B cell (primary cell): ENCODE data around the gene MAP2K5. TPM values are rescaled to one million over a fixed set of nuclear protein-coding genes. Genes with fewer than 3 reads are reported as not detected.

ENCODE experiments used
- ATAC-seq: fragments of 200-7000 bp; cut with Tn5 transposase; one replicate; pipeline ENCODE4 v1.10.0; 2021; ENCODE audit warnings: low read depth, mild to moderate bottlenecking, moderate number of reproducible peaks, moderate library complexity
- CTCF ChIA-PET: fragments of 350-600 bp; sonication (Branson Sonifier 250); formaldehyde crosslinking; loops from one replicate; lab custom pipeline; 2021; ENCODE audit warnings: antibody characterized with exemption, inconsistent platforms; lab: Charles Lee
- POLR2A ChIA-PET: fragments of 350-600 bp; sonication (Branson Sonifier 250); formaldehyde crosslinking; loops from one replicate; lab custom pipeline; 2021; ENCODE audit warnings: antibody characterized with exemption; lab: Charles Lee
- DNase-seq: peaks from one replicate; pipeline ENCODE4 v3.0.0; 2013
- H2AFZ ChIP-seq: 2 replicates; pipeline ENCODE4 v1.6.1; 2012; ENCODE audit warnings: mild to moderate bottlenecking, low read depth, low read length; ENCODE audit not compliant: insufficient read depth, poor library complexity, severe bottlenecking
- H3K27ac ChIP-seq, 2 donors: 1 replicate in 1 of 2; 2 replicates in 1 of 2; pipeline ENCODE4 v1.5.1; 2012 to 2013; ENCODE audit warnings: low read length in 2 of 2, mild to moderate bottlenecking in 2 of 2, moderate library complexity in 1 of 2
- H3K27me3 ChIP-seq, 4 experiments: fragments of 200-600 bp in 1 of 4; sonication (generic) in 1 of 4; replicated peaks in 1 of 4; 1 replicate in 2 of 4; 2 replicates in 2 of 4; pipeline versions ENCODE4 v1.6.1 to v1.7.0; 2013 to 2016; ENCODE audit warnings: low read length in 3 of 4, mild to moderate bottlenecking in 2 of 4, mixed read lengths in 1 of 4, moderate library complexity in 1 of 4; ENCODE audit not compliant: insufficient read depth in 4 of 4, control insufficient read depth in 3 of 4; ENCODE audit errors: control extremely low read depth in 1 of 4
- H3K36me3 ChIP-seq, 2 experiments: replicated peaks in 1 of 2; 1 replicate in 1 of 2; 2 replicates in 1 of 2; pipeline versions ENCODE4 v1.6.1 to v1.7.1; 2013; ENCODE audit warnings: low read length in 1 of 2; ENCODE audit not compliant: insufficient read depth in 2 of 2, control insufficient read depth in 1 of 2; ENCODE audit errors: control extremely low read depth in 1 of 2, extremely low read depth in 1 of 2
- H3K4me1 ChIP-seq, 2 donors: fragments of 200-600 bp in 1 of 2; sonication (generic) in 1 of 2; 1 replicate in 1 of 2; 2 replicates in 1 of 2; pipeline versions ENCODE4 v1.5.1 to v1.6.1; 2013 to 2017; ENCODE audit warnings: low read length in 2 of 2; ENCODE audit not compliant: control insufficient read depth in 2 of 2, insufficient read depth in 2 of 2
- H3K4me2 ChIP-seq: replicated peaks from 2 replicates; pipeline ENCODE3; 2012; ENCODE audit warnings: mild to moderate bottlenecking, low read depth, low read length; ENCODE audit not compliant: poor library complexity, severe bottlenecking
- H3K4me3 ChIP-seq, 5 experiments: fragments of 200-600 bp in 1 of 5; sonication (generic) in 1 of 5; 1 replicate in 3 of 5; 2 replicates in 2 of 5; pipeline versions ENCODE4 v1.5.1 to v1.7.0; 2011 to 2016; ENCODE audit warnings: low read length in 4 of 5, mild to moderate bottlenecking in 4 of 5, low read depth in 2 of 5, control low read depth in 1 of 5, moderate library complexity in 1 of 5; ENCODE audit not compliant: insufficient read depth in 1 of 5; ENCODE audit errors: control extremely low read depth in 1 of 5, extremely low read depth in 1 of 5
- H3K79me2 ChIP-seq: fragments of 200-600 bp; sonication (generic); one replicate; pipeline ENCODE4 v1.6.0; 2016; ENCODE audit warnings: low read length; ENCODE audit not compliant: control insufficient read depth, insufficient read depth
- H3K9ac ChIP-seq: fragments of 200-600 bp; sonication (generic); 2 replicates; pipeline ENCODE4 v1.6.1; 2017; ENCODE audit warnings: mild to moderate bottlenecking, low read length, moderate library complexity
- H3K9me3 ChIP-seq, 3 donors: one replicate each; pipeline versions ENCODE4 v1.6.1 to v1.7.1; 2013; ENCODE audit warnings: low read length in 2 of 3; ENCODE audit not compliant: control insufficient read depth in 2 of 3, insufficient read depth in 1 of 3; ENCODE audit errors: control extremely low read depth in 1 of 3
- H4K20me1 ChIP-seq: 2 replicates; pipeline ENCODE4 v1.6.0; 2012; ENCODE audit warnings: mild to moderate bottlenecking, low read length; ENCODE audit not compliant: insufficient read depth, control insufficient read depth, poor library complexity, severe bottlenecking
- H3K27ac Mint-ChIP-seq: one replicate; pipeline ENCODE4 v1.8.0; 2021; ENCODE audit warnings: mixed read lengths
- H3K27me3 Mint-ChIP-seq: one replicate; pipeline ENCODE4 v1.8.0; 2021; ENCODE audit warnings: mixed read lengths
- H3K4me1 Mint-ChIP-seq: one replicate; pipeline ENCODE4 v1.8.0; 2021; ENCODE audit warnings: mixed read lengths
- H3K4me3 Mint-ChIP-seq: one replicate; pipeline ENCODE4 v1.8.0; 2021; ENCODE audit warnings: mixed read lengths
- H3K9me3 Mint-ChIP-seq: one replicate; pipeline ENCODE4 v1.8.0; 2022; ENCODE audit warnings: mixed read lengths; ENCODE audit not compliant: insufficient read depth
- CTCF ChIP-seq: fragments of 200-600 bp; IDR thresholded peaks from one replicate; pipeline ENCODE4 v1.8.0; 2022; ENCODE audit warnings: antibody characterized with exemption, mild to moderate bottlenecking
- EZH2 ChIP-seq: IDR thresholded peaks from 2 replicates; pipeline ENCODE4 v1.6.1; 2012; ENCODE audit warnings: borderline replicate concordance, low read depth, mild to moderate bottlenecking, moderate library complexity, low read length; ENCODE audit not compliant: insufficient read depth, poor library complexity, severe bottlenecking
- WGBS: methylation state at CpG from one replicate; pipeline ENCODE4 v1.1.5; 2013; ENCODE audit warnings: missing lambda C conversion rate; ENCODE audit not compliant: insufficient coverage; 5-methylcytosine and 5-hydroxymethylcytosine counted together
- intact Hi-C: fragments of 100-400 bp; cut with micrococcal nuclease; formaldehyde crosslinking; loops from one replicate; pipeline ENCODE4 v1.10.0; 2022
- polyA plus RNA-seq: library from polyadenylated mRNA; depleted of rRNA; stranded (reverse); fragments of >200 nt; gene quantifications from 2 replicates; pipeline ENCODE4 v1.2.3, GENCODE V29; 2012
- total RNA-seq, 2 donors: library from RNA; stranded (reverse); fragments of 120-200 nt in 1 of 2; gene quantifications; 1 replicate in 1 of 2; 2 replicates in 1 of 2; pipeline versions ENCODE4 v1.2.3 to v1.2.4, GENCODE V29; 2013 to 2022

The MAP2K5 gene
- total and polyA plus RNA-seq, 2 donors (not counting 1 experiment from before 2014, with no cell fraction given): 11.1 to 40.0 TPM

DNA sequence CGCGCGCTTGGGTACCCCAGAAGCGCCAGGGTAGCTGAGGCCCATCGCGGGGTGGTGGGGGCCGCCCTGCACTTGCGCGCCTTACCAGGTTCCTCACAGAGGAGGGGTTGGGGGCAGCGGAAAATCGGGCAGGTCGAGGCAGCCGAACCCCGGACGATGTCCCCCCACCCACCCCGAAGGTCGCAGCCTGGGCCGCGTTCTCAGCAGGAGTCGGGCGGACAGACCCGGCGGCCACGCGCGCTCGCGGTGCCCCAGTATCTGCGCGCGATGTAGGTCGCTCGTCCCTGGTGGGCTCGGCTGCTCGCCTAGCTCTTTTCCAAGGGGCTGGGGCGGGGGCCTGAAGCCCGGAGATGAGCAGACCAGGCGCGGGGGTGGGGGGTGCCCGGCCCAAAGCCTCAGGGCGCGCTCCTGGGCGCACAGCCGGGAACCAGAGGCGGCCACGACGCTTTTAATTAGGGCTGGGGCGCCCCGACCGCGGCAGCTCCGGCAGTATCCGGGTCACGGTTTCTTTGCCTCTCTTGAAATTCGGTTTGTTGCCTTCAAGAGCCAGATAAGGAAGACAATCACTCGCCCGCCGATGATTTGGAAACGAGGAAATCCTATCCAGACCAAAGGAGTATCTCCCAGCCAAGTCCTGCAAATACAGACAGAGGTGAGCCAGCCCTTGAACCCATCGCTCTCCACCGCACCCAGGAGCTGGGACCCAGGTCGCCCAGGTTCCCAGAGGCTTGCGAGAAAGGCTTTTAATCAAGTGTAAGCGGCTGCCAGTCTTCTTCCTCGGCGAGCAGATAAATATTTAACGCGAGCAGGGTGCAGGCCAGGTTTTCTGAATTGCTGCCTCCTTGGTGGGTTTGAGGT, 287.4 kb downstream of the MAP2K5 start:
- DNase-seq (peak; percentile 32), ATAC-seq (no peak)
- no peak overlapping the region for H3K27ac ChIP-seq
- peaks cover 6% of the 10 kb centered on the region for H4K20me1 ChIP-seq
- no peak overlapping the region for H2AFZ ChIP-seq
- H3K79me2 ChIP-seq: no peaks in the 10 kb centered on the region
- intact Hi-C loops: no loop called here
- TF ChIP-seq CTCF (no peak), EZH2 (no peak)
- WGBS: 15% methylated on average over 64 of the region's 68 CpGs
- no peaks in the 10 kb centered on the region for H3K36me3 ChIP-seq
- peak overlapping the region in 1 of 5 experiments; percentile 14 for H3K4me3 ChIP-seq
- Mint-ChIP-seq H3K4me1 (peaks cover 58% of the 10 kb centered on the region), H3K4me3 (no peak overlapping the region), H3K9me3 (no peaks in the 10 kb centered on the region), H3K27me3 (peaks cover 66% of the 10 kb centered on the region), H3K27ac (peak overlapping the region; percentile 56)
- CTCF ChIA-PET: interaction anchor here (1.6 to 16.8 kb wide), 2 partner anchors 11 to 47 kb away, joined by 3 to 237 read pairs; no protein-coding TSS in a partner anchor
- peaks cover 4 to 92% (median 69%) of the 10 kb centered on the region in 4 experiments for H3K27me3 ChIP-seq
- H3K4me2 ChIP-seq: peak overlapping the region; percentile 60
- H3K4me1 ChIP-seq: peaks cover 59 to 76% of the 10 kb centered on the region in 2 donors
- no peak overlapping the region for H3K9ac ChIP-seq
- POLR2A ChIA-PET: interaction anchor here (0.7 kb wide), 1 partner anchor 8 kb away, joined by 6 read pairs; no protein-coding TSS in a partner anchor
- peaks cover 0 to 79% (median 17%) of the 10 kb centered on the region in 3 donors for H3K9me3 ChIP-seq

DNA sequence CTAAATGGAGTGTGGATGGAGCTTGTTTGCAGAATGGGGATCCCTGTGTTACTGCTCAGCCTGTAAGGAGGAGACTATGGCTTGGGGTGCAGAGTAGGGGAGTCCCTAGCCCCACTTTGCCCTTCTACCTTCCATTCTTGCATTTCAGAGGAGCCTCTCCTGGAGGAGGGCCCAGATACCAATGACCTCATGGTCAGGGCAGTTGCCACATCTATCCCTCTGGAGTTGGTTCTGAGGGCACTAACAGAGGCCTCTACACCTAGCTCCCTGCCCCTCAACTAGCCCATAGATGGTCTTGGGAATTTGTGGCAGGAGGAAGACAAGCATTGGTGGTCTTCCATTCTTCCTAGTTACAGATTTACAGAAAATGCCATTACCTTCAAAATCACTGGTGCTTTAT, 288.9 kb downstream of the MAP2K5 start:
- Mint-ChIP-seq H3K27me3 (peaks cover 64% of the 10 kb centered on the region), H3K4me3 (no peak overlapping the region), H3K9me3 (no peaks in the 10 kb centered on the region), H3K4me1 (peaks cover 59% of the 10 kb centered on the region), H3K27ac (no peak overlapping the region)
- H3K27me3 ChIP-seq: peaks cover 4 to 92% (median 67%) of the 10 kb centered on the region in 4 experiments
- DNase-seq (no peak), ATAC-seq (no peak)
- ChIA-PET POLR2A (interaction anchor here (2.0 kb wide), 1 partner anchor 48 kb away, joined by 10 read pairs; no protein-coding TSS in a partner anchor), CTCF (interaction anchor here (2.1 to 16.8 kb wide), 3 partner anchors 11 to 374 kb away, joined by 7 to 237 read pairs (median 13); no protein-coding TSS in a partner anchor)
- no peaks in the 10 kb centered on the region for H3K79me2 ChIP-seq
- peaks cover 0 to 77% (median 7%) of the 10 kb centered on the region in 3 donors for H3K9me3 ChIP-seq
- no peak overlapping the region for H3K4me3 ChIP-seq
- no peak for TF ChIP-seq EZH2
- TF ChIP-seq CTCF: no peak
- no peak overlapping the region for H3K4me2 ChIP-seq
- H3K9ac ChIP-seq: no peak overlapping the region
- no peak overlapping the region for H2AFZ ChIP-seq
- H3K27ac ChIP-seq: no peak overlapping the region
- H4K20me1 ChIP-seq: peaks cover 4% of the 10 kb centered on the region
- peaks cover 62 to 77% of the 10 kb centered on the region in 2 donors for H3K4me1 ChIP-seq
- intact Hi-C loops: no loop called here
- no peaks in the 10 kb centered on the region for H3K36me3 ChIP-seq
